ENCODE results near the gene ZDHHC11.

DNA sequence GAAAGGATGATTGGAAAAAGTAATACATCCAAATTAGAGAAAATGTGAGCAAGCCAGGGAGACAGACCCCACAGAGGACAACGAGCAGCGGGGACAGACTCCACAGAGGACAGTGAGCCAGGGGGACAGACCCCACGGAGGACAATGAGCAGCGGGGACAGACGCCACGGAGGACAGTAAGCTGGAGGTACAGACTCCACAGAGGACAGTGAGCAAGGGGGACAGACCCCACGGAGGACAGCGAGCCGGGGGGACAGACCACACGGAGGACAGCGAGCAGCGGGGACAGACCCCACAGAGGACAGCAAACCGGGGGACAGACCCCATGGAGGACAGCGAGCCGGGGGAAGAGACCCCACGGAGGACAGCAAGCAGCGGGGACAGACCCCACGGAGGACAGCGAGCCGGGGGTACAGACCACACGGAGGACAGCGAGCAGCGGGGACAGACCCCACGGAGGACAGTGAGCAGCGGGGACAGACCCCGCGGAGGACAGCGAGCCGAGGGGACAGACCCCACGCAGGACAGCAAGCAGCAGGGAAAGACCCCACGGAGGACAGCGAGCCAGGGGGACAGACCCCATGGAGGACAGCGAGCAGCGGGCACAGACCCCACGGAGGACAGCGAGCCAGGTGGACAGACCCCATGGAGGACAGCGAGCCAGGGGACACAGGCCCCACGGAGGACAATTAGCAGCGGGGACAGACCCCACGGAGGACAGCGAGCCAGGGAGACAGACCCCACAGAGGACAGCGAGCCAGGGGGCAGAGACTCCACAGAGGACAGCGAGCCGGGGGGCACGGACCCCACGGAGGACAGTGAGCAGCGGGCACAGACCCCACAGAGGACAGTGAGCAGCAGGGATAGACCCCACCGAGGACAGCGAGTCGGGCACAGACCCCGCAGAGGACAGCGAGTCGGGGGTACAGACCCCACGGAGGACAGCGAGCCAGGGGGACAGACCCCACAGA is 1.9 kb upstream of the ZDHHC11 start:
- TF ChIP-seq, protein P1, sequence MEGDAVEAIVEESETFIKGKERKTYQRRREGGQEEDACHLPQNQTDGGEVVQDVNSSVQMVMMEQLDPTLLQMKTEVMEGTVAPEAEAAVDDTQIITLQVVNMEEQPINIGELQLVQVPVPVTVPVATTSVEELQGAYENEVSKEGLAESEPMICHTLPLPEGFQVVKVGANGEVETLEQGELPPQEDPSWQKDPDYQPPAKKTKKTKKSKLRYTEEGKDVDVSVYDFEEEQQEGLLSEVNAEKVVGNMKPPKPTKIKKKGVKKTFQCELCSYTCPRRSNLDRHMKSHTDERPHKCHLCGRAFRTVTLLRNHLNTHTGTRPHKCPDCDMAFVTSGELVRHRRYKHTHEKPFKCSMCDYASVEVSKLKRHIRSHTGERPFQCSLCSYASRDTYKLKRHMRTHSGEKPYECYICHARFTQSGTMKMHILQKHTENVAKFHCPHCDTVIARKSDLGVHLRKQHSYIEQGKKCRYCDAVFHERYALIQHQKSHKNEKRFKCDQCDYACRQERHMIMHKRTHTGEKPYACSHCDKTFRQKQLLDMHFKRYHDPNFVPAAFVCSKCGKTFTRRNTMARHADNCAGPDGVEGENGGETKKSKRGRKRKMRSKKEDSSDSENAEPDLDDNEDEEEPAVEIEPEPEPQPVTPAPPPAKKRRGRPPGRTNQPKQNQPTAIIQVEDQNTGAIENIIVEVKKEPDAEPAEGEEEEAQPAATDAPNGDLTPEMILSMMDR (IDR thresholded peaks at IDR 0.05) = no peak
- TF ChIP-seq POLR2A (IDR thresholded peaks at IDR 0.05) (no peak), POLR2AphosphoS5 (IDR thresholded peaks at IDR 0.05) (no peak), EP300 (IDR thresholded peaks at IDR 0.05) (no peak)

All from upper lobe of left lung (tissue), 4 donors.